Calu3 (cell line): ENCODE results near the gene TAS2R60. TPM values are rescaled to one million over a fixed set of nuclear protein-coding genes. Genes with fewer than 3 reads are reported as not detected.
"Not testable (repeated sequence)": the region's sequence is repeated elsewhere in the genome, so short reads cannot be mapped to it uniquely, and the experiment has no call there.

Experiments
- BruUV-seq: library from RNA; stranded (reverse); fragments of 400-500 nt; replicated peaks from 2 replicates; lab custom pipeline; 2021; lab: Mats Ljungman, UMichigan
- CTCF ChIA-PET: fragments of 300-600 bp; sonication (Branson Sonifier 250); formaldehyde crosslinking; loops from one replicate; lab custom pipeline; 2022; ENCODE audit warnings: antibody characterized with exemption; lab: Charles Lee
- DNase-seq: peaks from one replicate; pipeline ENCODE4 v3.0.0; 2022
- H3K27ac Mint-ChIP-seq: one replicate; pipeline ENCODE4 v1.8.0; 2022; ENCODE audit warnings: mixed read lengths; ENCODE audit not compliant: unreplicated experiment
- H3K27me3 Mint-ChIP-seq: one replicate; pipeline ENCODE4 v1.8.0; 2022; ENCODE audit warnings: mixed read lengths; ENCODE audit not compliant: unreplicated experiment
- H3K36me3 Mint-ChIP-seq: one replicate; pipeline ENCODE4 v1.8.0; 2022; ENCODE audit warnings: mild to moderate bottlenecking, moderate library complexity, mixed read lengths; ENCODE audit not compliant: insufficient read depth, unreplicated experiment
- H3K4me1 Mint-ChIP-seq: one replicate; pipeline ENCODE4 v1.8.0; 2022; ENCODE audit warnings: mild to moderate bottlenecking, low read depth, mixed read lengths; ENCODE audit not compliant: unreplicated experiment
- H3K4me3 Mint-ChIP-seq: one replicate; pipeline ENCODE4 v1.8.0; 2022; ENCODE audit warnings: mild to moderate bottlenecking, low read depth, moderate library complexity, mixed read lengths; ENCODE audit not compliant: unreplicated experiment
- H3K9me3 Mint-ChIP-seq: one replicate; pipeline ENCODE4 v1.8.0; 2022; ENCODE audit warnings: low read depth, mixed read lengths; ENCODE audit not compliant: unreplicated experiment
- CTCF ChIP-seq: fragments of 200-600 bp; IDR thresholded peaks from one replicate; pipeline ENCODE4 v1.8.0; 2022; ENCODE audit warnings: antibody characterized with exemption; ENCODE audit not compliant: unreplicated experiment
- intact Hi-C: fragments of 100-400 bp; cut with micrococcal nuclease; formaldehyde crosslinking; loops from one replicate; pipeline ENCODE4 v1.10.0; 2022; ENCODE audit not compliant: unreplicated experiment
- total RNA-seq: library from RNA; stranded (reverse); gene quantifications from 2 replicates; pipeline ENCODE4 v1.2.3, GENCODE V29; 2022

TAS2R60 gene
- total RNA-seq, 1 experiment from 2014 or later = not detected

DNA sequence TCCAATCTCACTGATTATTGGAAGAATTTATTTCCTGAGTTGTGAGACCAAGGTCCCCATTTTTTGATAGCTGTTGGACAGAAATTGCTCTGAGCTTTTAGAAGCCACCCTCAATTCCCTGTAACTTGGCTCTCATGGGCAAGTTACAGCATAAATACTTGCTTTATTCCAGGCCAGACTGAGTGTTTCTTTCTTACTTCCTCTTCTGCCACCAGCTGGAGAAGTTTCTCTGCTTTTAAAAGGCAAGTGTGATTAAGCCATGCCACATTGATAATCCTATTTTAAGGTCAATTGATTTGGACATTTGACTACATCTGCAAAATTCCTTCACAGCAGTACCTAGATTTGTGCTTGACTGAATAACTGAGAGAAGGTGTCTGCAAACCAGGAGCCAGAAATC, 20.3 kb downstream of the TAS2R60 start:
- Mint-ChIP-seq H3K27me3 (no peaks in the 10 kb centered on the region), H3K4me3 (no peak overlapping the region), H3K27ac (no peak overlapping the region), H3K36me3 (no peaks in the 10 kb centered on the region), H3K4me1 (peaks cover 12% of the 10 kb centered on the region), H3K9me3 (no peaks in the 10 kb centered on the region)
- no peak for DNase-seq
- no peak for TF ChIP-seq CTCF
- CTCF ChIA-PET = no interaction called here
- intact Hi-C loops = no loop called here
- BruUV-seq = no TSS peak

GRCh38 chr7:143463957-143464356, 20.7 kb downstream of the TAS2R60 start:
- BruUV-seq = no TSS peak
- intact Hi-C loops = no loop called here
- H3K27me3 Mint-ChIP-seq = no peaks in the 10 kb centered on the region

GRCh38 chr7:143467724-143468123, 24.5 kb downstream of the TAS2R60 start:
- H3K4me1 Mint-ChIP-seq = peaks cover 25% of the 10 kb centered on the region
- peaks cover 6% of the 10 kb centered on the region for H3K36me3 Mint-ChIP-seq
- no TSS peak for BruUV-seq
- DNase-seq = no peak
- no peak overlapping the region for H3K4me3 Mint-ChIP-seq
- CTCF ChIA-PET = no interaction called here
- H3K27ac Mint-ChIP-seq = no peak overlapping the region
- no peaks in the 10 kb centered on the region for H3K27me3 Mint-ChIP-seq
- intact Hi-C loops = no loop called here
- peaks cover 2% of the 10 kb centered on the region for H3K9me3 Mint-ChIP-seq
- no peak for TF ChIP-seq CTCF

More at GRCh38 chr7:143463957-143464356, 20.7 kb downstream of the TAS2R60 start:
- CTCF ChIA-PET = no interaction called here
- no peak overlapping the region for H3K4me3 Mint-ChIP-seq
- peaks cover 12% of the 10 kb centered on the region for H3K4me1 Mint-ChIP-seq
- no peaks in the 10 kb centered on the region for H3K36me3 Mint-ChIP-seq
- no peak for DNase-seq
- no peak for TF ChIP-seq CTCF
- no peaks in the 10 kb centered on the region for H3K9me3 Mint-ChIP-seq
- H3K27ac Mint-ChIP-seq = no peak overlapping the region

- intact Hi-C loops, H3K9me3 Mint-ChIP-seq, H3K36me3 Mint-ChIP-seq, H3K27me3 Mint-ChIP-seq: not testable (repeated sequence)
- peak overlapping the region; percentile 83 for H3K27ac Mint-ChIP-seq
- H3K4me3 Mint-ChIP-seq = peak overlapping the region; percentile 53
- peaks cover 30% of the 10 kb centered on the region for H3K4me1 Mint-ChIP-seq
- CTCF ChIA-PET = interaction anchor here (0.9 to 1.2 kb wide), 3 partner anchors 9 to 135 kb away, joined by 5 to 12 read pairs (median 5); no protein-coding TSS in a partner anchor
- BruUV-seq = TSS peak; percentile 89
- peak; percentile 56 for DNase-seq
These were observed 28.9 kb downstream of the TAS2R60 start for GRCh38 chr7:143472071-143472689.

GRCh38 chr7:143477501-143478150, 34.4 kb downstream of the TAS2R60 start, which contains the start of gene TAS2R41:
Gene TAS2R41 (plus strand): TSS chr7:143477873. CDS start chr7:143477873, 0 bp downstream.
- DNase-seq = no peak
- peaks cover 3% of the 10 kb centered on the region for H3K9me3 Mint-ChIP-seq
- no peaks in the 10 kb centered on the region for H3K36me3 Mint-ChIP-seq
- no peaks in the 10 kb centered on the region for H3K27me3 Mint-ChIP-seq
- intact Hi-C loops = no loop called here
- H3K4me1 Mint-ChIP-seq = peaks cover 6% of the 10 kb centered on the region
- CTCF ChIA-PET = no interaction called here
- no peak within 1 kb of the TSS for H3K4me3 Mint-ChIP-seq
- TF ChIP-seq CTCF = no peak
- H3K27ac Mint-ChIP-seq = no peak within 1 kb of the TSS
- BruUV-seq = no TSS peak
